T follicular helper cell (primary cell): ENCODE results near the gene CEP72.
"Not testable (repeated sequence)": the region's sequence is repeated elsewhere in the genome, so short reads cannot be mapped to it uniquely, and the experiment has no call there.

ENCODE experiments used
- DNase-seq: peaks from one replicate; pipeline ENCODE4 v3.0.0-alpha.2; 2020; ENCODE audit warnings: low read depth

CEP72 gene

GRCh38 chr5:580436-580835 lies 31.7 kb upstream of the CEP72 start:
- DNase-seq = no peak

- DNase-seq = no peak
Observed at GRCh38 chr5:581266-581665, 30.9 kb upstream of the CEP72 start.

GRCh38 chr5:581941-582340 lies 30.2 kb upstream of the CEP72 start:
- no peak for DNase-seq

GRCh38 chr5:582445-582844 lies 29.7 kb upstream of the CEP72 start:
- not testable (repeated sequence) for DNase-seq

GRCh38 chr5:582936-583635 lies 29.1 kb upstream of the CEP72 start:
- no peak for DNase-seq

- no peak for DNase-seq
Observed at GRCh38 chr5:583645-584044, 28.5 kb upstream of the CEP72 start.

- no peak for DNase-seq
Observed at GRCh38 chr5:584216-584615, 27.9 kb upstream of the CEP72 start.

- DNase-seq = no peak
Observed at GRCh38 chr5:584846-585245, 27.3 kb upstream of the CEP72 start.

GRCh38 chr5:585556-585955 lies 26.6 kb upstream of the CEP72 start:
- DNase-seq = no peak

- DNase-seq = no peak
Observed at GRCh38 chr5:585962-586628, 26.0 kb upstream of the CEP72 start.

GRCh38 chr5:586751-587285 lies 25.3 kb upstream of the CEP72 start:
- no peak for DNase-seq

- no peak for DNase-seq
Observed at GRCh38 chr5:587403-587802, 24.7 kb upstream of the CEP72 start.

GRCh38 chr5:588406-588995 lies 23.6 kb upstream of the CEP72 start:
- no peak for DNase-seq

GRCh38 chr5:589173-589572 lies 23.0 kb upstream of the CEP72 start:
- no peak for DNase-seq

- no peak for DNase-seq
Observed at GRCh38 chr5:589588-589987, 22.6 kb upstream of the CEP72 start.

- DNase-seq = no peak
Observed at GRCh38 chr5:590346-590745, 21.8 kb upstream of the CEP72 start.

- no peak for DNase-seq
Observed at GRCh38 chr5:591746-592145, 20.4 kb upstream of the CEP72 start.

GRCh38 chr5:592158-592557 lies 20.0 kb upstream of the CEP72 start:
- no peak for DNase-seq

- no peak for DNase-seq
Observed at GRCh38 chr5:593511-593910, 18.6 kb upstream of the CEP72 start.

GRCh38 chr5:594226-594860 lies 17.8 kb upstream of the CEP72 start:
- no peak for DNase-seq

- no peak for DNase-seq
Observed at GRCh38 chr5:595285-595875, 16.8 kb upstream of the CEP72 start.

- no peak for DNase-seq
Observed at GRCh38 chr5:597871-598563, 14.1 kb upstream of the CEP72 start.
